NCI-H2196 (cell line): ENCODE measurements around the gene RNPEP.
"Not testable (repeated sequence)": the region's sequence is repeated elsewhere in the genome, so short reads cannot be mapped to it uniquely, and the experiment has no call there.

Experiments
- DNase-seq: peaks from one replicate; lab custom pipeline; 2025; ENCODE audit not compliant: unreplicated experiment; lab: John Stamatoyannopoulos, UW

RNPEP gene

DNA sequence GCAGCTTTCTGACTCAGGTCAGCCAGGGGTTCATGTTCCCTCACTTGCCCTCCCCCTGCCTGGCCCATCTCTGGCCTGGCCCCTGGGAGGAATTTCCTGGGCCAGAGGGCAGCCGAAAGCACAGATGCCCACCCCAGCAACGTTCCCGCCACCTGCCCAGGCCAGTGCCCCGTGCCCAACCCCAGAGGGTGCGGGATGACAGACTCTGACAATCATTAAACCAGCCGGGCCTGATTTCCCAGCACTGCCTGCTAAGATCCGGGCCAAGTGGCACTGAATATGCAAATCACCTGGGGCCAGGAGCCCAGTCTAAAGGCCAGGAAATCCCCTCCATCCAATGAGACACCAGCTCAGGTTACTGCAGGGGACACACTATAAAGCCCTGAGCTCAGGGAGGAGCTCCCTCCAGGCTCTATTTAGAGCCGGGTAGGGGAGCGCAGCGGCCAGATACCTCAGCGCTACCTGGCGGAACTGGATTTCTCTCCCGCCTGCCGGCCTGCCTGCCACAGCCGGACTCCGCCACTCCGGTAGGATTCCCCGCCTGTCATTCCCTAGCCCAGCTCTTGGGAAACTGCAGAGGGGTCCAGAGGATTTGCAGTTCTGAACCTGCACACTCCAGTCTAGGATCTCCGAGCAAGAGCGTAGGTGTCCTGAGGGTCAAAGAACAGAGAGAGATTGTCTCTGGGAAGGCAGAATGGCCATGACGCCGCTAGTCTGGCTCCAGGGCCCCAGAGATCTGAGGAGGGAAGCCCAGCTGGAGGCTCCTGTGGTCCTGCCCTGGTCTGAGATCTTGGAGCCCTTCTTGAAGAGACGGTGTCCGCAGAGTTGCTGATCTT lies 27.9 kb downstream of the RNPEP start, which contains the start of gene ELF3:
Gene ELF3 (plus strand): TSS at position 408 of the 836 bp plus-strand sequence. CDS start 550 bp downstream, outside the sequence.
- peak; percentile 96 for DNase-seq

DNA sequence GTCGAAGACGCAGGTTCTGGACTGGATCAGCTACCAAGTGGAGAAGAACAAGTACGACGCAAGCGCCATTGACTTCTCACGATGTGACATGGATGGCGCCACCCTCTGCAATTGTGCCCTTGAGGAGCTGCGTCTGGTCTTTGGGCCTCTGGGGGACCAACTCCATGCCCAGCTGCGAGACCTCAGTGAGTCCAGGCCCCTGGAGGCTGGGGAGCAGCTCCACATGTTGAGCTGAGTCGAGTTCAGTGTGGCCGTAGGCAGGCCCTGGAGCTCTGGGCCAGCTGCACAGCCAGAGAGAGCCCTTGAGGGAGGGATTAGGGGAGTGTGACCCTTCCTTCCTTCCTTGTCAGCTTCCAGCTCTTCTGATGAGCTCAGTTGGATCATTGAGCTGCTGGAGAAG lies 29.5 kb downstream of the RNPEP start:
- DNase-seq: no peak

DNA sequence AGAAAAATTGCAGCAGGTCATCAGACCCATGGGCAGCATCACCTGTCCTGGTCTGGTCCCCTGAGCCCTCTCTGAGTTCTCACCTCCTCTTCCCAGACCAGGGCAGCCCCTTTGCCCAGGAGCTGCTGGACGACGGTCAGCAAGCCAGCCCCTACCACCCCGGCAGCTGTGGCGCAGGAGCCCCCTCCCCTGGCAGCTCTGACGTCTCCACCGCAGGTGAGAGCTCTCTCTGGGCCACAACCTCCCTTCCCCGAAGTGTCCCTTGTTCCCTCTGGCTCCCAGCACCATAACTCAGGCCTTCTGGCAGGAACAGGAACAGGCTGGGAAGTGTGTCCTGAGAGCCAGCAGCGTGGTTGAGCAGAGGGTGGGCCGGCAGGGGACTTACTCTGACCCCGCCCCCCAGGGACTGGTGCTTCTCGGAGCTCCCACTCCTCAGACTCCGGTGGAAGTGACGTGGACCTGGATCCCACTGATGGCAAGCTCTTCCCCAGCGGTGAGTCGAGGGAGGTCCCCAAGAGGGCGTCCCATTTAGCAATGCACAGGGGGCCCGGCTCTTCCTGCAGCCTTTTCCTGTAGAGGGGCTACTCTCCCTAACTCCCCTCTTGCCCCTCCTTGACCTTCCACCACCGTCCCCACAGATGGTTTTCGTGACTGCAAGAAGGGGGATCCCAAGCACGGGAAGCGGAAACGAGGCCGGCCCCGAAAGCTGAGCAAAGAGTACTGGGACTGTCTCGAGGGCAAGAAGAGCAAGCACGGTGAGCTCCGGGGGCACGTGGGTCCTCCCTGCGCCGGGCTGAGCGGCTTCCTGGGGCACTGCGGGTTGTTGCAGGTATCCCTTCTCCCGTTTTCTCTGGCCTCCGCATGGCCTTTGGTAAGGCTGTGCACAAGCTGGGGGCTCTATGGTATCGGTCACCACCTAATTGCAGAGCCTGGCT lies 30.4 kb downstream of the RNPEP start:
- DNase-seq: no peak

DNA sequence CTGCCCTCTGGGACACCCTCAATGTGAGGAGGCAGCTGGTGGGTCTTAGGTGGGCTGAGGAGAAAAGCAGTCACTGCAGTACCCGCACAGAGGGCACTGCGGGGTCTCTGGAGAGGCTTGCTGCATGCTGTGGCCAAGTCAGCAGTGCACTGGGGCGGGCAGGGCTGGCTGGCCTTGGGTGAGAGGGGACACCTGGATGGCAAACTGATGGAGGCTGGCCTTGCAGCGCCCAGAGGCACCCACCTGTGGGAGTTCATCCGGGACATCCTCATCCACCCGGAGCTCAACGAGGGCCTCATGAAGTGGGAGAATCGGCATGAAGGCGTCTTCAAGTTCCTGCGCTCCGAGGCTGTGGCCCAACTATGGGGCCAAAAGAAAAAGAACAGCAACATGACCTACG lies 31.2 kb downstream of the RNPEP start:
- no peak for DNase-seq

DNA sequence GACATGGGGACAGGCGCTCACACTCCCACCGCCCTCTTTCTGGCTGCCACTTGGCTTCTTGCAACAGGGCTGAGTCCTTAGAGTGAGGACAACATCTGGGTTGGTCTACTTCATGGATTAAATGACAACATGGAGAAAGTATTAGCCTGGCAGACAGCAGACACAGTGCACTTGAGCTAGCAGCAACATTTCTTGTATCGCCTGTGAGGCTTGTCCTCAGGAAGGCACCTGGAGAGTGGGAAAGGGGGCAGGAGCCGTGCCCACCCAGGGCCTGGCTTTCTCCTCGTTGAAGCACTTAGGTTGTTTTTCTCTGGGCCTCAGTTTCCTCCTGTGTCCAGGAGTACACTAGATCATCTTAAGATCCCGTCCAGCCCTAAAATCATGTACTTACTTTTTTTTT lies 31.6 kb downstream of the RNPEP start:
- DNase-seq: no peak

DNA sequence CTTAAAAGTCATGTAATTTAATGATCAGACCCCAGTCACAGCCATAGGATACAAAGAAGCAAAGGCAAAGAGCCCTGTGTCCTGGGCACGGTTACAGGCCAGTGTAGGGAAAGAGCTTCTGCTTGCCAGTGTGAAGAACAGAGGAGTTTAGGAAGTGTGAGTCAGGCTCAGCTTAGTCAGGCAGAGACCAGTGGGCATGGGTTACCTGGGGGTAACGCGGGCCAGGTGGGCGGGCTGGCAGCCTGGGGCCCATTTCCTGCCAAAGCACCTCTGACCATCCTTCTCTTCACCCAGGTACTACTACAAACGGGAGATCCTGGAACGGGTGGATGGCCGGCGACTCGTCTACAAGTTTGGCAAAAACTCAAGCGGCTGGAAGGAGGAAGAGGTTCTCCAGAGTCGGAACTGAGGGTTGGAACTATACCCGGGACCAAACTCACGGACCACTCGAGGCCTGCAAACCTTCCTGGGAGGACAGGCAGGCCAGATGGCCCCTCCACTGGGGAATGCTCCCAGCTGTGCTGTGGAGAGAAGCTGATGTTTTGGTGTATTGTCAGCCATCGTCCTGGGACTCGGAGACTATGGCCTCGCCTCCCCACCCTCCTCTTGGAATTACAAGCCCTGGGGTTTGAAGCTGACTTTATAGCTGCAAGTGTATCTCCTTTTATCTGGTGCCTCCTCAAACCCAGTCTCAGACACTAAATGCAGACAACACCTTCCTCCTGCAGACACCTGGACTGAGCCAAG lies 32.6 kb downstream of the RNPEP start:
- DNase-seq: no peak

DNA sequence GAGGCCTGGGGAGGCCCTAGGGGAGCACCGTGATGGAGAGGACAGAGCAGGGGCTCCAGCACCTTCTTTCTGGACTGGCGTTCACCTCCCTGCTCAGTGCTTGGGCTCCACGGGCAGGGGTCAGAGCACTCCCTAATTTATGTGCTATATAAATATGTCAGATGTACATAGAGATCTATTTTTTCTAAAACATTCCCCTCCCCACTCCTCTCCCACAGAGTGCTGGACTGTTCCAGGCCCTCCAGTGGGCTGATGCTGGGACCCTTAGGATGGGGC lies 33.2 kb downstream of the RNPEP start:
- no peak for DNase-seq

DNA sequence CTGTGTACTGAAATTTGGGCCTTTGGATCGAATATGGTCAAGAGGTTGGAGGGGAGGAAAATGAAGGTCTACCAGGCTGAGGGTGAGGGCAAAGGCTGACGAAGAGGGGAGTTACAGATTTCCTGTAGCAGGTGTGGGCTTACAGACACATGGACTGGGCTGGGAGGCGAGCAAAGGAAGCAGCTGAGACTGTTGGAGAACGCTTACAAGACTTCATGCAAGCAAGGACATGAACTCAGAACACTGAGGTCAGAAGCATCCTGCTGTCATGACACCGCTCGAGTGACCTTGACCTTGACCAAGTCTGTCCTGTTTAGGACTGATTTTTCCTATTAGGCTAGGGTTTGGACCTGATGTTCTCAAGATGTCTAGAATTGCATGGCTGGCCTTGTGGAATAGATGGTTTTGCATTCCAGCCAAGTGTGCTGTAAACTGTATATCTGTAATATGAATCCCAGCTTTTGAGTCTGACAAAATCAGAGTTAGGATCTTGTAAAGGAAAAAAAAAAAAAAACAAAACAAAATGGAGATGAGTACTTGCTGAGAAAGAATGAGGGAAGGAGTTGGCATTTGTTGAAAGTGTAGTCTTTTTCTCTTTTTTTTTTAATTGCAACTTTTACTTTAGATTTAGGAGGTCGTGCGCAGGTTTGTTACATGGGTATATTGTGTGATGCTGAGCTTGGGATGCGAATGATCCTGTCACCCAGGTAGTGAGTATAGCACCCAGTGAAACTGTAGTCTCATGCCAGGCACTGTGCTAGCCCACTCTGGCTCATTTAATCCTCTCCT lies 33.8 kb downstream of the RNPEP start:
- DNase-seq: no peak

DNA sequence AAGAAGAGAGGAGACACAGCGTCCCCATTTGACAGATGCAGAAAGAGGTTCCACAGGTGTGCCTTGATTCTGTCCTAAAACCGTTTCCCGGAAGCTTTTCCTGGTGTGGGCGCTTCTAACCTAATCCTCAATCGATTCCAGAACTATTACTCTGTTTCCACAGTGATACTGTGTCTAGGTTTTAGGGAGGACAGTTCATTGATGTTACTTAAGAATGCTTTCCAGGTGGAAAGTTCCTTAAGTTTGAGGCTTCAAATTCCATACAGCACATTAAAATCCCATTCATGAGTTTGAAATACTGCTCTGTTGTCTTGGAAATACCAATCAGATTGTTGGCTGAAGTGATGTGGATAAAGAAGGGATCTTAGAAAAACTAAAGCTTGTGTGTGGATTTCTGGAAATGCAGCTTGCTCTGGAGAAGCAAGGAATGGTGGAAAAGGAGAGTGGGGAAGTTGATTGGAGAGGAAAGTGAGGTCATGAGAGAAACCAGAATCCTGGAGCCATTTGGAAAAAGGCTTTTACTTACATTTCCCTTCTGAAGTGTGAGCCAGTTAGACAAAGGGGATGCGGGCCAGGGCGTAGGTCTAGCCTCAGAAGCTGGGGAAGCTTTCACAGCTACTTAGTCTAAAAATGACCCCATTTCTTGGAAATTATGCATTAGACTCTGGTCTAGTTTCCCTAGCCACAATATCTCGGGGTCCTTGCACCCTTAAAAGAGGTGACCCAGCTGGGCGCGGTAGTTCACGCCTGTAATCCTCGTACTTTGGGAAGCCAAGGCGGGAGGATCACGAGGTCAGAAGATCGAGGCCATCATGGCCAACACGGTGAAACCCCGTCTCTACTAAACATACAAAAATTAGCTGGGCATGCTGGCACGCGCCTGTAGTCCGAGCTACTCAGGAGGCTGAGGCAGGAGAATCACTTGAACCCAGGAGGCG lies 34.6 kb downstream of the RNPEP start:
- DNase-seq: no peak

DNA sequence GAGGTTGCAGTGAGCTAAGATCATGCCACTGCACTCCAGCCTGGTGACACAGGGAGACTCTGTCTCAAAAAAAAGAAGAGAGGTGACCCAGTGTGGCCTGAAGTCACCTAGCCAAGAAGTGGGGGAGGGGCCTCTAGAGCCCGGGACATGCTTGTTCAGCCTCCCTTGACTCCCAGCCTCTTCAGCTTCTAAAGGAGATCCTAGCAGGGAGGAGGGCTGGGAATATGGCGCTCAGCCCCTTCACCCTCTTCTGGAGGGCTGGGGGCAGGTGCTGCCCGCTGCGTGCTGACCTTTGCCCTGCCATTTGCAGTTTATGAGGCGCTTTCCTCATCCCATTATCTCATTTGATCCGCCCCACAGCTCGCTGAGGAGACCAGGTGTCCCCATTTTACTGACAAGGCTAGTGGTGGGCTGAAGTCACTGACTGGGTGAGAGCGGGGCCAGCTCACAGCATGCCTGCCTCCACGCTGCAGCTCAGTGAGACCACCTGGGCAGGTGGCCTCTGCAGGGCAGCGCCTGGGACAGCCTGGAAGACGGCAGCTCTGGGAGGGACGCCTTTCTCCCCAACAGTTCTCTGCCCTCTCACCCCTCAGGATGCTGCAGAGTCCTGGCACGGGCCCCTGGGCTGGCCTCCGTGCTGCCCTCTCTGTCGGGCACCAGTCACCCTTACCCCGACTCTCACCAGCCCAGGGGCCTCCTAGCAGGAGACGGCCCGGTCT lies 35.5 kb downstream of the RNPEP start:
- peak; percentile 61 for DNase-seq

DNA sequence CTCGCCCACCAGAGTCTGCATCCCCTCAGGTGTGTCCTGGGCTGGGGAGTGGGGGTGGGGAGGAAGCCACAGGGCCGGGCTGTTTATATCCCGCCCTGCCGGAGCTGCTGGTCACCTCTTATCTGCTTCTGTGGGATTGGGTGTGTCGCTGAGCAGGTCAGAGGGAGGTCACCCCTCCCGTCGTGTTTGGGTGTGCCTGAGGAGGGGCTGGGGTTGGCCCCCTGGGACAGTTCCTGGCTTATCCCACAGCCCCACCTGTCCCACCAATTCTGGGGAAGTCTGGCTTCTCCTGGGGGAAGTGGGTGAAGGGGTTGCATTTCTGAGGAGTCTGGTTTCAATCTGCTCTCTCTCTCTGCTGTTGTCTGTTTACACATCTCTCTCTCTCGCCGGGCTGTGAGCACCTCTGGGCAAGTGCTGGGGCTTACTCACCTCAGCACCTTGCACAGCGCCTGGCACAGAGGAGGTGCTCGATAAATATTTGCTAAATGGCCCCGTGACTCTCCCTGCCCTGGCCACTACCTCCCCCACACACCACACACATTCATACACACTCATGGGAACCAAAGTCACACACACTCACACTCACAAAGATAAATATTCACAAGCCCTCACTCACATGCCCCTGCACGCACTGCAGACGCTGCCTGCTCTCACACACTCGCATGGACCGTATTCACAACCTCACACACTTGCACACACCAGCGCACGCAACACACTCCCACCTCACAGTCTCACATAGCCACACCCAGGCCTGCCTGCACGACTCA lies 36.2 kb downstream of the RNPEP start:
- peak; percentile 88 for DNase-seq

DNA sequence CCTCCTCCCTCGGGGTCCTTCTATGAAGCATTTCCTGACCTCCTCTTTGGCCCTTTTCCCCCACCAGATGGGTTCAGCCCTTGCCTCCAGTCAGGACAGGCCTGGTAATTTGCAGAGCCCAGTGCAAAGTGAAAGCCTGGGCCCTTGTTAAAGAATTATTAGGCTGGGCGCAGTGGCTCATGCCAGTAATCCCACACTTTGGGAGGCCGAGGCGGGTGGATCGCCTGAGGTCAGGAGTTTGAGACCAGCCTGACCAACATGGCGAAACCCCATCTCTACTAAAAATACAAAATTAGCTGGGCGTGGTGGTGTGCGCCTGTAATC lies 36.7 kb downstream of the RNPEP start:
- not testable (repeated sequence) for DNase-seq

DNA sequence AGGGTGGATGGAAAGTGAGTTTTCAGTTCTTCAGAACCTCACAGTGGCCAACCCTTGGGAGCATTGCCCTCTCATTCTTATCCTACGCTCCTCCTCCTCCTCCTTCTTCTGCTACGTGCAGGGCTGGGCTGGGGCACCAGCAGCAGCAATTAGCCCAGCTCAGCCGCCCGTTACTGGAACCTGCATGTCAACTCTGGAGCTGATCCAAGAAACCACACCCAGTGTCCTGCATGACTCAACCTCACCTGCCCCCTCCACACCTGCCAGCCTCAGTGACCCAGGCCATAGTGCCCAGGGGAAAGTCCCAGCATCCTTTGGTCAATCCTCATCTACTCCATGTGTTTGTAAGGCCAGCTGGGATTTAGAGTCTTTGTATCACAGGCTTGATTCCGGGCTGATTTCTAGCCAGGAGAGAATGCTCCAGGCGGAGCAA lies 40.6 kb downstream of the RNPEP start:
- DNase-seq: peak; percentile 92

DNA sequence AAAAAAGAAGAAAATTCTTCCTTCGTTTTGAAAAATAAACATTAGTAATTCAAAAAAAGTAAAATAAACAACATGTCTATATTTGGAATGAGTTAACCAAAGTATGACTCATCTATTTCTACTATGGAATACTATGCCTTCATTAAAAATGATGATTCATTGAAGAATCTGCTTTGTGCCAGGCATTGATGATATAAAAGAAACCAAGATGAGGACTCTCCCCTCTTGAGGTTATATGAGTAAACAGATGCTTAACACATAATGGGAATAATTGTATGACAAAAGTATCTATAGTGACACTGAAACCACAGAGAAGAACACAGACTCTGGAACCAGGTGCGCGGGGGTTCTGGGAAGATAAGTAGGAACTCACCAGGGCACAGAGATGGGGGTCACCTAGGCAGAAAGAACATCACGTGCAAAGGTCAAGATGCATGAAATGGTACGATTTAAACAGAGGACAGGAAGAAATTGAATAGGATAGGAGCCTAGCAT lies 46.8 kb downstream of the RNPEP start:
- peak; percentile 74 for DNase-seq

DNA sequence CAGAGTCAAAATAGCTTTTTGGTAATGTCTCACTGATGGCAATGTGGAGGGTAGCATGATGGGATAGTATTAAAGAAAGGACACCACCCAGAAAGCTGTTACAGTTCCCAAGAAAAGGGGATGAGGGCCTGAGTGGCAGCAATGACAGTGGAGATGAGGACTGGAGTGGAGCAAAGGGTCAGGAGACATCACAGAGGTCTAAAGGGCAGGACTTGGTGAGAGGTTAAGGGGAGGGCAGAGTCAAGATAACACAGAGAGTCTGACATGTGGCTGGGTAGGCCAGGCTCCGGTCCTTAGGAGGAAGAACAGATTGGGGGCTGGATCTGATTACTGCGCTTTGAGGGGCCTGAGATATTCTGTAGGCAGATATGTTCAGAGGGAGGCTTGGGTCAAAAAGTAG lies 47.3 kb downstream of the RNPEP start:
- DNase-seq: no peak

DNA sequence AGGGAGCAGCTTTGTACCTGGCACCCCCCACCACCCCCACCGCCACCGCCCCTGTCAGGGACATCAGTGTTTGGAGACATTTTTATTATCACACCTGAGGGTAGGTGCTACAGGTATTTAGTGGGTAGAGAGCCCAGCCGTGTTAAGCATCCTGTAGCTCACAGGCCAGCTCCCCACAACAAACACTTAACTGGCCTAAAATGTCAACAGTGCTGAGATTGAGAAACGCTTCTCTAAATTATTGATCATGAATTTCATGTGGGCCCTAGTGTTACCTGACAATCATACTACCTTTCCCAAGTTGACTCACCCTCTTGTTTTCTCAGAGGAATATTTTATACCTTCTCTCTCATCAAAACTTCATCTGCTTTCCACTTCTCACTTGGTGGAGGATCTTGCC lies 49.3 kb downstream of the RNPEP start:
- DNase-seq: no peak

DNA sequence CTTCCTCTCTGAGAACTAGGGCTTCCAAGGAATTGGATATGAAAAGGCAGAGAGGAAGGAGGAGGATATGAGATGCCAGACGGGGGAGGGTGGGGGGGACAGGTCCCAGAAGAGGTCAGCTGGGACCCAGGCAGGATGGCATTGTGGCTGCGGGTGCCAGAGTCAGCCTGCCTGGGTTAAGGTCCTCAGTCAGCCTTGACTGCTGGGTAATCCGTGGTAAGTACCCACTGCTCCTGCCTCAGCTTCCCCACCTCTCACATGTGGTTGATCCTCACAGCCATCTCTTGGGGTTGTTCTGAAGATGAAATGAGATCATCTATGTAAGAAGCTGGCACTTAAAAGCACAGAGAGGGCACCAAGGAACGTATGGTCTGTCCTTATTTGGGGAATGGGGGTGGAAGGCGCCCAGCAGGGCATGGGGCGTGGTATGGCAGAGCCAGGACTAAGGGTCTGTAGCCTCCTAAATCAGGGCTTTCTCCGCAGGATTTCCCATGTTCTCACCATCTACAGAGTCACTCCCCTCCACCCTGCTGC lies 51.8 kb downstream of the RNPEP start:
- no peak for DNase-seq
